ENCODE data around the gene ICAM4. TPM values are rescaled to one million over a fixed set of nuclear protein-coding genes. Genes with fewer than 3 reads are reported as not detected.

ICAM4 gene
- total and polyA plus RNA-seq, 2 of the 13 experiments (the other 11 are each of a cell fraction or from before 2014, with no cell fraction given) = 2.9 to 4.0 TPM

- Histone ChIP-seq H3K4me3 (replicated peaks in 1 of 3; ENCODE audit: insufficient read depth in 1 of 3, low read depth in 2 of 3, low read length in 3 of 3) (no peak overlapping the region), H3K36me3 (replicated peaks in 1 of 2; ENCODE audit: control insufficient read depth in 1 of 2, insufficient read depth in 2 of 2, low read length in 2 of 2) (peaks cover 33 to 82% of the 10 kb centered on the region in 2 experiments), H3K4me2 (ENCODE audit: low read depth, low read length) (no peak overlapping the region), H3K4me1 (ENCODE audit: insufficient read depth, low read length) (no peaks in the 10 kb centered on the region), H3K9ac (ENCODE audit: insufficient read depth, low read depth, low read length) (no peak overlapping the region), H4K20me1 (ENCODE audit: insufficient read depth, low read length) (0 out of 2 replicates have a peak, but pooled peaks cover under 1% of the 10 kb centered on the region), H3K9me3 (ENCODE audit: low read length) (no peaks in the 10 kb centered on the region), H3K27ac (ENCODE audit: extremely low read length, insufficient read depth, low read length) (no peak overlapping the region), H3K79me2 (ENCODE audit: insufficient read depth, low read length) (no peaks in the 10 kb centered on the region), H3K27me3 (ENCODE audit: control insufficient read depth in 1 of 2, insufficient read depth in 2 of 2, low read length in 2 of 2) (no peaks in the 10 kb centered on the region), H2AFZ (ENCODE audit: low read length) (no peak overlapping the region)
- TF ChIP-seq AGO2 (optimal IDR thresholded peaks at IDR 0.05; ENCODE audit: low read depth, low read length) (peak; percentile 67), GTF2F1 (IDR thresholded peaks at IDR 0.05; ENCODE audit: low read length) (no peak), ZNF687 (CRISPR knock-in tag; IDR thresholded peaks at IDR 0.05) (0 out of 2 replicates have a peak, but pooled peaks have one; percentile 9)
- in situ Hi-C loops (cut with HindIII; ENCODE audit: extremely low pct_ligation_motif_present, low pct_unique_long_range_greater_than_20kb) (no loop called here), intact Hi-C loops (cut with micrococcal nuclease; ENCODE audit: unreplicated experiment) (no loop called here)
- no TSS peak for BruUV-seq (replicated peaks)
- DNase-seq (ENCODE audit: low spot score) = no peak
- CTCF ChIA-PET (ENCODE audit: low intra/inter-chr PET ratio, low total read pairs) = no interaction called here
- ATAC-seq = peak; percentile 7
- WGBS (ENCODE audit: low lambda C conversion rate) = 100% methylated on average over 11 of the region's 19 CpGs
- no peak for FAIRE-seq
- POLR2A ChIA-PET = interaction anchor here (2.4 kb wide), 1 partner anchor 10 kb away, joined by 10 read pairs; no protein-coding TSS in a partner anchor
These were observed 35.4 kb downstream of the ICAM4 start for GRCh38 chr19:10321874-10322835.
